Urothelium cell line (cell line): Measurements from ENCODE around the gene FBLIM1.

ENCODE experiments used
- DNase-seq: peaks from one replicate; pipeline ENCODE4 v3.0.0; 2011; ENCODE audit warnings: low spot score, mixed read lengths
- FAIRE-seq: peaks from 2 replicates; lab custom pipeline; 2011; peaks lifted over from hg19 to GRCh38; lab: Jason Lieb, UNC

Gene FBLIM1

GRCh38 chr1:15758343-15758931, at the start of gene FBLIM1:
TSS of gene FBLIM1 (plus strand) at chr1:15758795. CDS start at chr1:15764984, 6,189 bp downstream.
- FAIRE-seq: no peak

GRCh38 chr1:15709226-15709625, 49.4 kb upstream of the FBLIM1 start:
- FAIRE-seq (no peak), DNase-seq (no peak)

More at GRCh38 chr1:15758343-15758931, at the start of gene FBLIM1:
- no peak for DNase-seq

- FAIRE-seq: no peak
Measured at GRCh38 chr1:15712168-15712567, 46.4 kb upstream of the FBLIM1 start.

GRCh38 chr1:15714406-15715136, 44.0 kb upstream of the FBLIM1 start:
- FAIRE-seq: no peak
- no peak for DNase-seq

More at GRCh38 chr1:15712168-15712567, 46.4 kb upstream of the FBLIM1 start:
- no peak for DNase-seq

- FAIRE-seq: no peak
Measured at GRCh38 chr1:15717418-15718125, 41.0 kb upstream of the FBLIM1 start.

GRCh38 chr1:15718199-15718601, 40.4 kb upstream of the FBLIM1 start:
- FAIRE-seq (no peak), DNase-seq (no peak)

More at GRCh38 chr1:15717418-15718125, 41.0 kb upstream of the FBLIM1 start:
- no peak for DNase-seq

GRCh38 chr1:15719381-15720120, 39.0 kb upstream of the FBLIM1 start:
- no peak for FAIRE-seq
- DNase-seq: no peak

GRCh38 chr1:15720861-15721260, 37.7 kb upstream of the FBLIM1 start:
- DNase-seq (no peak), FAIRE-seq (no peak)

GRCh38 chr1:15722411-15722810, 36.2 kb upstream of the FBLIM1 start:
- FAIRE-seq: no peak
- no peak for DNase-seq

GRCh38 chr1:15722836-15723532, 35.6 kb upstream of the FBLIM1 start:
- no peak for DNase-seq

GRCh38 chr1:15723631-15724246, 34.9 kb upstream of the FBLIM1 start:
- DNase-seq (no peak), FAIRE-seq (no peak)

More at GRCh38 chr1:15722836-15723532, 35.6 kb upstream of the FBLIM1 start:
- FAIRE-seq: no peak

- DNase-seq (no peak), FAIRE-seq (no peak)
Measured at GRCh38 chr1:15724949-15725880, 33.4 kb upstream of the FBLIM1 start.

GRCh38 chr1:15726508-15726907, 32.1 kb upstream of the FBLIM1 start:
- no peak for FAIRE-seq
- DNase-seq: no peak

- DNase-seq (no peak), FAIRE-seq (no peak)
Measured at GRCh38 chr1:15727021-15727420, 31.6 kb upstream of the FBLIM1 start.

GRCh38 chr1:15727424-15727823, 31.2 kb upstream of the FBLIM1 start:
- DNase-seq (no peak), FAIRE-seq (no peak)

- FAIRE-seq: peak; percentile 61
- no peak for DNase-seq
Measured at GRCh38 chr1:15727866-15728534, 30.6 kb upstream of the FBLIM1 start.

GRCh38 chr1:15728937-15729657, 29.5 kb upstream of the FBLIM1 start:
- no peak for FAIRE-seq
- DNase-seq: no peak

- FAIRE-seq: no peak
- no peak for DNase-seq
Measured at GRCh38 chr1:15730423-15730822, 28.2 kb upstream of the FBLIM1 start.
